G401 (cell line): Measurements from ENCODE around the gene ADGRF5. TPM values are rescaled to one million over a fixed set of nuclear protein-coding genes. Genes with fewer than 3 reads are reported as not detected.
A peak's percentile ranks its signal among the peaks of the same experiment; 100 is the strongest.
"Not testable (repeated sequence)": the region's sequence is repeated elsewhere in the genome, so short reads cannot be mapped to it uniquely, and the experiment has no call there.

Experiments
- DNase-seq: peaks from one replicate; pipeline ENCODE4 v3.0.0-alpha.2; 2015; ENCODE audit warnings: low spot score
- in situ Hi-C: cut with HindIII; loops from 2 replicates; pipeline ENCODE4 v1.10.0; 2016; ENCODE audit warnings: low sequenced_read_pairs, mixed read lengths
- total RNA-seq: library from RNA; depleted of rRNA; stranded (reverse); fragments of >200 nt; shearing (Covaris generic); gene quantifications from 2 replicates; pipeline ENCODE4 v1.2.3, GENCODE V29; 2014

Gene ADGRF5
- total RNA-seq, 1 experiment from 2014 or later: not detected

GRCh38 chr6:46898006-46898405 lies 23.7 kb downstream of the ADGRF5 start:
- in situ Hi-C loops: no loop called here
- no peak for DNase-seq

- no peak for DNase-seq
- in situ Hi-C loops: no loop called here
Observed at GRCh38 chr6:46896871-46897270, 24.9 kb downstream of the ADGRF5 start.

DNA sequence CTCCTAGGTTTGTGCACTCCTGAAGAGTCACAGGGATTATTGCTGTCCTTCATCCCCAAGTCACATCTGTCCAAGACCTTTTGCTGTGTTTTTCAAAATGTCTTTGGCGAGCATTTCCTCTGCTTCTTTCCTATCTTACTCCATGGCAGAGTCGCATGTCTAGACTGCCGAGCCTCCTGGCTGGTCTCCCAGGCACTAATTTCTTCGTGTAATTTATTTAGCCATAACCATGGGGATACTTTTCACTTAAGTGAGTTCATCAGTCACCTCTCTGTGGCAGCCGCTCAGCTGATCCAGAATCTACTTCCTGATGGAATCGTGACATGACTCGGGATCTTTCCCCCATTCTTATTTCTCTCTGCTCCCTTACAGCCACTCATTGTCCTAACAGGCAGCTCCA lies 25.8 kb downstream of the ADGRF5 start:
- no peak for DNase-seq
- in situ Hi-C loops: no loop called here

DNA sequence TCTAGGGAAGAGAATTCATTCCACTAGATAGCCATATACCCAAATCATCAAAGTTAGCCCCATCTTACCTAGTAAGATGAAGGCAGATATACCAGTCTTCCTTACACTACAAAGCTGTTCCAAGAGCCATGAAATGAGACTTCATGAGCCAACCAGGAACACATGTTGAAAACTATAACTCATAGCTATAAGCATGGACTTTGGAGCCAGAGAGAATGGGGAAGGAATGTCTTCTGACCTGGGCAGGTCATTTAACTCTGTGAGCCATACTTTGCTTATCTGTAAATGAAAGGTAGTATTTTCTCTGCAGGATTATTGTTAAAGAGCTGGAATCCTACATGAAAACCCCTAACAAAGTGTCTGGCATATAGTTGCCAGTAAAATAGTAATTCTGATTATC lies 27.3 kb downstream of the ADGRF5 start:
- no peak for DNase-seq
- in situ Hi-C loops: no loop called here

- in situ Hi-C loops: no loop called here
Observed at GRCh38 chr6:46893648-46894047, 28.1 kb downstream of the ADGRF5 start.

DNA sequence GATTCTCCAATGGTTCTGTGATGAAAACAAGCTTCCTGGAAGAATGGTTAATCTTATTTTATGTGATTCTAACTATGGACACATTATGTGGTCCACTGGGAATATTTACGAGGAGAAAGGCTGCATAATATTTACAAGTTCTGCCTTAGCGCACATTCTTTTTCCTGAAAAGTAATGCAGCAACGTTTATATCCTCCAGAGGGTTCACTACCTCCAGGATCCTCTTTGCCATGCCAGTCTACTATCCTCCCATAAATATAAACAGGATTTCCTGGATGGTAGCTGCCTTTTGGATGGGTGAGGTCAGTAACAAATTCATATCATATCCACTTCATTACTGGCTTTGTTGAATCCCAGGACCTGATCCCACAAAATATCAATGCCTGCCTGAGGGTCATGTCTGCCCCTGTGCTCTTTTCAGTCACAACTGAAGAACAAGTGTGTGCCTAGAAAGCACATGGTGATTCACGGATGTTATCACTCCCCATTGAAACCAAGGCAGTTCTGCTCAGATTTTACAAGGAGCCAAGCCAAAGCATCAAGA lies 30.4 kb downstream of the ADGRF5 start:
- in situ Hi-C loops: no loop called here
- DNase-seq: no peak

More at GRCh38 chr6:46893648-46894047, 28.1 kb downstream of the ADGRF5 start:
- DNase-seq: no peak

- no peak for DNase-seq
- in situ Hi-C loops: no loop called here
Observed at GRCh38 chr6:46888578-46888977, 33.2 kb downstream of the ADGRF5 start.

GRCh38 chr6:46888031-46888430 lies 33.7 kb downstream of the ADGRF5 start:
- no peak for DNase-seq
- in situ Hi-C loops: no loop called here

- in situ Hi-C loops: no loop called here
- DNase-seq: no peak
Observed at GRCh38 chr6:46882645-46883044, 39.1 kb downstream of the ADGRF5 start.

- no peak for DNase-seq
- in situ Hi-C loops: no loop called here
Observed at GRCh38 chr6:46879003-46879402, 42.7 kb downstream of the ADGRF5 start.

GRCh38 chr6:46876126-46876525 lies 45.6 kb downstream of the ADGRF5 start:
- in situ Hi-C loops: no loop called here
- DNase-seq: peak; percentile 36

- no peak for DNase-seq
- in situ Hi-C loops: loop anchor here (5.0 kb wide), 1 partner anchor 40 kb away; no protein-coding TSS in a partner anchor
Observed at GRCh38 chr6:46867411-46867810, 54.3 kb downstream of the ADGRF5 start.

DNA sequence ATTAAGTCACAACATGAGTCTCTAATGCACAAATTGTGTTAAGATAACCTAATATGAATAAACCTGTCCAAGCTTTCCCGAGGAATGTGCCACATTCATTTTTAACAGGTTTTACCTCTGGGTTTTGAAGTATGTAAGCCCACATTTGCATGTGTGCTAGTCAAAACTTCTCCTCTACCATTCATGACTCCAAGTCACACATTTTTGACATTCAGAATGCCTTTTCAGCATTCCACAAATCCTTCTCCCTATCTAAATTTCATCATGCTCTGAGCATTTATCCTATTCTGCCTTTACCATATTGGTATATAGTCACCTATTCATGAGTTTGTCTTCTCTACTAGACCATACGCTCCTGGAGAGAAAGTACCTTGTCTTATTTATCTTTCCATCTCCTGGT lies 56.5 kb downstream of the ADGRF5 start:
- in situ Hi-C loops: loop anchor here (5.0 kb wide), 1 partner anchor 38 kb away; no protein-coding TSS in a partner anchor
- DNase-seq: no peak

- in situ Hi-C loops: no loop called here
- no peak for DNase-seq
Observed at GRCh38 chr6:46863791-46864190, 57.9 kb downstream of the ADGRF5 start.

GRCh38 chr6:46862381-46862780 lies 59.4 kb downstream of the ADGRF5 start:
- in situ Hi-C loops: no loop called here
- DNase-seq: no peak

- in situ Hi-C loops: not testable (repeated sequence)
- DNase-seq: peak; percentile 17
Observed at GRCh38 chr6:46855966-46856365, 65.8 kb downstream of the ADGRF5 start.

DNA sequence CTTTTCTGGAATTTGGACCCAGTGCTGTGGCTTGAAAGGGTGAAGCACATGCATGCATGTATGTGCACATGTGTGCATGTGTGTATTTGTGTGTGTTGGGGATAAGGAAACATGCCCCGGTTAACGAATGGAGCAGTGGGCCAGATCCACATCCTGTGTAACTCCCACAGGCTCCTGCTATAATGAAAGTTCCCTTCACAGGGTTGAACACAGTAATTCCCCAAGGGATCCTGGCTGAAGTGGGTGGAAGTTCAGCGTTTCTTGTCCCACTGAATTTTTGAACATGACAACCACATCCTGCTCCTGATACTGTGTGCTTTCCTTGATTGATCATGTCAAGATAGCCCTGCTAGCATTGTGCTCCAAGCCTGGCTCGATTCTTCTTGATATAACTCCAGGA lies 70.2 kb downstream of the ADGRF5 start:
- DNase-seq, in situ Hi-C loops: not testable (repeated sequence)

DNA sequence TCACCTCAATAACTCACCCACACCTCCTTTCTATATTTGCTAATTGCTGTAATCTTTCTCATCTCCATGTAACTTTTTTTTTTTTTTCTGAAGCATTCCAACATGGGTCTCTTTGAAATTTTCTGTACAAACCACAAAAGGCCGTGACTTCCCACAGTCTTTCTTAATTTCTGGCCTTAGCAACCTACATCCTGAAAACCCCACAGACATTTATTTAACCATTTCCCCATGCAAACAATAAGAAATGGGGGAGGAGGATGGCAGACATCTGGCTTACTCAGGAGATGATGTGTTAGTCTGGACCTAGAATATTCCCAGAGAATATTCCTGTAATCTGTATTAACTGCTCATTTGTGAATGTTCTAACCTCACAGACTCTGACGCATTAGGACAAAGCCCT lies 70.9 kb downstream of the ADGRF5 start:
- no peak for DNase-seq
- in situ Hi-C loops: no loop called here

DNA sequence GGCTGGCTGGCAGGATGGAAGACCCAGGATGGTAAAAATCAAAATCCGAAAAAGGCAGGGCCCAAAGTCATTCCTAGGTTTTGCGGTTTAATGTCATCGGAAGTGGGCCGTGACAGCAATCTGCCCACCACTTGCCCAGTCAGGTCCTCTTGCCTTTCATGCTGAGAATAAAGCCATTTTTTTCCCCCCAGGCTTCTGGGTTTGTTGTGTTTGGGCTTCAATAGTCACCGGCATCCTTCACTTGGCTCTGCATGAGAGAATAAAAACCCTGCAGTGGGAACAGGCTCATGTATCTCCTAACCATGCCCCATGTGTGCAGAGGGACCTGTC lies 72.4 kb downstream of the ADGRF5 start:
- DNase-seq: no peak
- in situ Hi-C loops: no loop called here

- in situ Hi-C loops: no loop called here
Observed at GRCh38 chr6:46848684-46849360, 72.9 kb downstream of the ADGRF5 start.

GRCh38 chr6:46845126-46845525 lies 76.6 kb downstream of the ADGRF5 start:
- in situ Hi-C loops: no loop called here
- DNase-seq: no peak

More at GRCh38 chr6:46848684-46849360, 72.9 kb downstream of the ADGRF5 start:
- DNase-seq: peak; percentile 50
